GM19372 (cell line): ENCODE results near the gene TESK1.
"Not testable (repeated sequence)": the region's sequence is repeated elsewhere in the genome, so short reads cannot be mapped to it uniquely, and the experiment has no call there.

Source experiments
- ATAC-seq: cut with Tn5 transposase; IDR thresholded peaks from one replicate; pipeline ENCODE4 v1.9.1; 2021; ENCODE audit warnings: mild to moderate bottlenecking, low read depth, moderate library complexity; ENCODE audit not compliant: unreplicated experiment

TESK1 gene

GRCh38 chr9:35577486-35577885, 27.6 kb upstream of the TESK1 start:
- ATAC-seq, result no peak

GRCh38 chr9:35579130-35579529, 25.9 kb upstream of the TESK1 start:
- ATAC-seq, result no peak

- not testable (repeated sequence) for ATAC-seq
Measured at GRCh38 chr9:35579659-35580227, 25.3 kb upstream of the TESK1 start.

- not testable (repeated sequence) for ATAC-seq
Measured at GRCh38 chr9:35583521-35583920, 21.5 kb upstream of the TESK1 start.

- ATAC-seq, result not testable (repeated sequence)
Measured at GRCh38 chr9:35584681-35585080, 20.4 kb upstream of the TESK1 start.

- not testable (repeated sequence) for ATAC-seq
Measured at GRCh38 chr9:35588506-35588905, 16.6 kb upstream of the TESK1 start.

- no peak for ATAC-seq
Measured at GRCh38 chr9:35593581-35593980, 11.5 kb upstream of the TESK1 start.

- no peak for ATAC-seq
Measured at GRCh38 chr9:35594471-35594870, 10.6 kb upstream of the TESK1 start.

- ATAC-seq, result not testable (repeated sequence)
Measured at GRCh38 chr9:35596907-35597306, 8.2 kb upstream of the TESK1 start.

GRCh38 chr9:35598866-35599590, 6.0 kb upstream of the TESK1 start:
- ATAC-seq, result no peak

GRCh38 chr9:35599763-35600604, 5.1 kb upstream of the TESK1 start:
- ATAC-seq, result no peak

- no peak for ATAC-seq
Measured at GRCh38 chr9:35603506-35603985, 1.5 kb upstream of the TESK1 start.

GRCh38 chr9:35603986-35604577, 980 bp upstream of the TESK1 start:
- peak; percentile 78 for ATAC-seq

GRCh38 chr9:35605351-35606137, 482 bp downstream of the TESK1 start:
- peak; percentile 4 for ATAC-seq

- ATAC-seq, result no peak
Measured at GRCh38 chr9:35606138-35606504, 1.1 kb downstream of the TESK1 start.

GRCh38 chr9:35606726-35607125, 1.7 kb downstream of the TESK1 start:
- ATAC-seq, result no peak

- no peak for ATAC-seq
Measured at GRCh38 chr9:35608221-35608620, 3.2 kb downstream of the TESK1 start.

GRCh38 chr9:35609001-35609819, 4.1 kb downstream of the TESK1 start:
- ATAC-seq, result no peak

GRCh38 chr9:35609820-35610163, 4.7 kb downstream of the TESK1 start:
- no peak for ATAC-seq
